DND-41 (cell line): ENCODE results near the gene ZBTB21.

ENCODE experiments used
- CTCF ChIP-seq: IDR thresholded peaks from 2 replicates; pipeline ENCODE4 v1.5.1; 2012; ENCODE audit warnings: borderline replicate concordance, low read length, moderate library complexity, mild to moderate bottlenecking; ENCODE audit not compliant: poor library complexity, severe bottlenecking; ENCODE audit errors: extremely low read depth
- EZH2 ChIP-seq: IDR thresholded peaks from 3 replicates; pipeline ENCODE4 v1.6.1; 2012; ENCODE audit warnings: borderline replicate concordance, low read depth, mild to moderate bottlenecking, moderate library complexity, low read length, inconsistent platforms; ENCODE audit not compliant: severe bottlenecking

DNA sequence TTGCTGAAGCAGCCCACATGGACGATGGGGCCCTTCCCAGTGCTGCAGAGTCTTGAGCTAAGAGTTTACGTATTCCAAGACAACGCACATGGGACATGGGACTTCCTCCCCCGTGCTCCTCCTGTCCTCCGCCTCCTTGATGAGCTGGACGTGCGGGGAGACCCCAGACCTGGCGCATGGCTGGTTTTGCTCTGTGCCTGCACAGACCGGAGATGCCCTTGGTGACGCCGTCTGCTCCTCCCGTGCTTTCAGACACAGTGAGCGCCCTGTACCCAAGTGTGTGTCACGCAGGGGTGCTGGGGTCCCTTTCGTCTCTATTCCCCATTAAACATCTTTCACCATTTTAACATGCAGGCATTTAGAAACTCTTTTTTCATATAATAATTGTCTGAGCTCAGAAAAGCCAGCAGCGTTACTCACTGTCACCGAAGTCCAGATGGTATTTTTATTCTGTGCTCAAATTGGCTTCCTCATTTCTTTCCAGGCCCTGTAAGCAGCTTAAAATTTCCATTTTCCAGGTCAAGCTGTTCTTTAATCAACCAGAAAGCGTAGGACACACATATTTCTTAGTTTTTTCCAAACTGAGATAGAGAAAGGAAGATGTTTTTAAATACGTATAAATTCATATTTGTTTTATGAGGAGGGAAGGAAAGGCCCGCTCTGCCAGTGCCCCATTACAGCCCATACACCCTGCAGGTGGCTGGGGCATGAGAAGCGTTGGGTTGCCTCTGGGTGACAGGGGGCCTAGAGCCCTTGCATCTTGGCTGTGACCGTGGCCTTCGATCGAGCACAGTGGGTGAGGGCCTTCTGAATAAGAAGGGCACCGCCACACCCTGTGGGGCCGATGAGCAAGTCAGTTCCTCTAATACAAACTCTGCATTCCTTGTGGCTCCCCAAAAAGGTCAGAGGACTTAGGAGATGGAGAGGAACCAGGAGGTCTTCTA is 17.9 kb upstream of the ZBTB21 start:
- TF ChIP-seq CTCF = no peak
- no peak for TF ChIP-seq EZH2
